ENCODE measurements around the gene MMP28.
"Not testable (repeated sequence)": the region's sequence is repeated elsewhere in the genome, so short reads cannot be mapped to it uniquely, and the experiment has no call there.

MMP28 gene

GRCh38 chr17:35757243-35757642 lies 38.2 kb downstream of the MMP28 start:
- Histone ChIP-seq H3K4me3 (ENCODE audit: insufficient read depth, low read length, poor library complexity, severe bottlenecking) (no peak overlapping the region), H3K27ac (ENCODE audit: low read depth, low read length) (no peak overlapping the region), H3K9me3 (ENCODE audit: insufficient read depth, low read length) (no peaks in the 10 kb centered on the region), H3K79me2 (ENCODE audit: insufficient read depth, low read length) (no peaks in the 10 kb centered on the region), H3F3A (ENCODE audit: insufficient read depth) (no peaks in the 10 kb centered on the region), H3K27me3 (ENCODE audit: low read length) (no peaks in the 10 kb centered on the region), H2AFZ (ENCODE audit: low read depth, low read length, severe bottlenecking) (no peak overlapping the region), H3K9me2 (replicated peaks; ENCODE audit: insufficient read depth, low read length) (no peaks in the 10 kb centered on the region), H3K4me2 (ENCODE audit: low read depth, low read length, poor library complexity, severe bottlenecking) (no peak overlapping the region), H4K20me1 (ENCODE audit: low read depth, low read length) (no peaks in the 10 kb centered on the region), H3K36me3 (ENCODE audit: low read length) (no peaks in the 10 kb centered on the region), H3K9ac (ENCODE audit: low read length) (no peak overlapping the region)
- TF ChIP-seq EZH2phosphoT487 (conservative IDR thresholded peaks at IDR 0.05; ENCODE audit: low read length), result no peak
- TF ChIP-seq CTCF (IDR thresholded peaks at IDR 0.05; ENCODE audit: insufficient read depth, low read length, poor library complexity, severe bottlenecking), result no peak

GRCh38 chr17:35752945-35753764 lies 42.3 kb downstream of the MMP28 start, which contains the start of gene GAS2L2:
GAS2L2 (minus strand) TSS chr17:35753239; CDS start chr17:35752850, 389 bp downstream.
- H3F3A ChIP-seq (ENCODE audit: insufficient read depth), result no peaks in the 10 kb centered on the region
- no peak within 1 kb of the TSS for H3K27ac ChIP-seq (ENCODE audit: low read depth, low read length)
- H2AFZ ChIP-seq (ENCODE audit: low read depth, low read length, severe bottlenecking), result no peak within 1 kb of the TSS
- H3K9me2 ChIP-seq (replicated peaks; ENCODE audit: insufficient read depth, low read length), result no peaks in the 10 kb centered on the region
- no peak within 1 kb of the TSS for H3K4me2 ChIP-seq (ENCODE audit: low read depth, low read length, poor library complexity, severe bottlenecking)
- no peaks in the 10 kb centered on the region for H3K27me3 ChIP-seq (ENCODE audit: low read length)
- H3K4me3 ChIP-seq (ENCODE audit: insufficient read depth, low read length, poor library complexity, severe bottlenecking), result no peak within 1 kb of the TSS
- no peaks in the 10 kb centered on the region for H3K9me3 ChIP-seq (ENCODE audit: insufficient read depth, low read length)
- H3K79me2 ChIP-seq (ENCODE audit: insufficient read depth, low read length), result no peaks in the 10 kb centered on the region
- H3K9ac ChIP-seq (ENCODE audit: low read length), result no peak within 1 kb of the TSS
- TF ChIP-seq EZH2phosphoT487 (conservative IDR thresholded peaks at IDR 0.05; ENCODE audit: low read length) (no peak), CTCF (IDR thresholded peaks at IDR 0.05; ENCODE audit: insufficient read depth, low read length, poor library complexity, severe bottlenecking) (no peak)
- no peaks in the 10 kb centered on the region for H3K36me3 ChIP-seq (ENCODE audit: low read length)
- H4K20me1 ChIP-seq (ENCODE audit: low read depth, low read length), result no peaks in the 10 kb centered on the region

GRCh38 chr17:35752471-35752870 lies 43.0 kb downstream of the MMP28 start:
- H3K9me2 ChIP-seq (replicated peaks; ENCODE audit: insufficient read depth, low read length), result no peaks in the 10 kb centered on the region
- no peaks in the 10 kb centered on the region for H3K79me2 ChIP-seq (ENCODE audit: insufficient read depth, low read length)
- H2AFZ ChIP-seq (ENCODE audit: low read depth, low read length, severe bottlenecking), result no peak overlapping the region
- H3K27me3 ChIP-seq (ENCODE audit: low read length), result no peaks in the 10 kb centered on the region
- no peaks in the 10 kb centered on the region for H3K36me3 ChIP-seq (ENCODE audit: low read length)
- no peaks in the 10 kb centered on the region for H4K20me1 ChIP-seq (ENCODE audit: low read depth, low read length)
- no peak overlapping the region for H3K4me2 ChIP-seq (ENCODE audit: low read depth, low read length, poor library complexity, severe bottlenecking)
- no peak overlapping the region for H3K9ac ChIP-seq (ENCODE audit: low read length)
- H3F3A ChIP-seq (ENCODE audit: insufficient read depth), result no peaks in the 10 kb centered on the region
- H3K4me3 ChIP-seq (ENCODE audit: insufficient read depth, low read length, poor library complexity, severe bottlenecking), result no peak overlapping the region
- no peaks in the 10 kb centered on the region for H3K9me3 ChIP-seq (ENCODE audit: insufficient read depth, low read length)
- TF ChIP-seq CTCF (IDR thresholded peaks at IDR 0.05; ENCODE audit: insufficient read depth, low read length, poor library complexity, severe bottlenecking) (no peak), EZH2phosphoT487 (conservative IDR thresholded peaks at IDR 0.05; ENCODE audit: low read length) (no peak)
- no peak overlapping the region for H3K27ac ChIP-seq (ENCODE audit: low read depth, low read length)

GRCh38 chr17:35751541-35751940 lies 43.9 kb downstream of the MMP28 start:
- H3K4me3 ChIP-seq (ENCODE audit: insufficient read depth, low read length, poor library complexity, severe bottlenecking); H3K27ac ChIP-seq (ENCODE audit: low read depth, low read length); H3K27me3 ChIP-seq (ENCODE audit: low read length); H3K9me3 ChIP-seq (ENCODE audit: insufficient read depth, low read length); H4K20me1 ChIP-seq (ENCODE audit: low read depth, low read length); H2AFZ ChIP-seq (ENCODE audit: low read depth, low read length, severe bottlenecking); H3K9ac ChIP-seq (ENCODE audit: low read length); H3F3A ChIP-seq (ENCODE audit: insufficient read depth); H3K9me2 ChIP-seq (replicated peaks; ENCODE audit: insufficient read depth, low read length); H3K4me2 ChIP-seq (ENCODE audit: low read depth, low read length, poor library complexity, severe bottlenecking); H3K36me3 ChIP-seq (ENCODE audit: low read length); H3K79me2 ChIP-seq (ENCODE audit: insufficient read depth, low read length): not testable (repeated sequence)
